Upper lobe of right lung (tissue), 1 donor: ENCODE measurements around the gene PCDHGA1. TPM values are rescaled to one million over a fixed set of nuclear protein-coding genes. Genes with fewer than 3 reads are reported as not detected.
A peak's percentile ranks its signal among the peaks of the same experiment; 100 is the strongest.

ENCODE experiments used
- ATAC-seq: fragments of 200-7000 bp; cut with Tn5 transposase; one replicate; pipeline ENCODE4 v1.9.1; 2020; ENCODE audit warnings: mild to moderate bottlenecking, moderate library complexity
- DNase-seq: peaks from one replicate; pipeline ENCODE4 v3.0.0-alpha.2; 2020
- H3K27ac ChIP-seq: fragments of 200-600 bp; one replicate; pipeline ENCODE4 v1.8.0; 2022
- H3K27me3 ChIP-seq: fragments of 200-600 bp; one replicate; pipeline ENCODE4 v1.8.0; 2022; ENCODE audit warnings: mild to moderate bottlenecking
- H3K36me3 ChIP-seq: fragments of 200-600 bp; one replicate; pipeline ENCODE4 v1.8.0; 2022
- H3K4me1 ChIP-seq: fragments of 200-600 bp; one replicate; pipeline ENCODE4 v1.8.0; 2022
- H3K4me3 ChIP-seq: fragments of 200-600 bp; one replicate; pipeline ENCODE4 v1.8.0; 2022; ENCODE audit warnings: mild to moderate bottlenecking
- H3K9me3 ChIP-seq: fragments of 200-600 bp; one replicate; pipeline ENCODE4 v1.8.0; 2022
- intact Hi-C: fragments of 100-400 bp; cut with DNase I; formaldehyde crosslinking; loops from one replicate; pipeline ENCODE4 v1.11.0; 2022
- total RNA-seq: library from RNA; stranded (reverse); fragmentation: NEBNext Ultra II Directional; extraction: Animal tissue kit (Norgen Biotek cat#: 25700); gene quantifications from one replicate; pipeline ENCODE4 v1.2.1, GENCODE V29; 2021
- TF ChIP-seq, protein P1 (sequence below): fragments of 200-600 bp; IDR thresholded peaks from one replicate; pipeline ENCODE4 v1.8.0; 2022; ENCODE audit warnings: antibody characterized with exemption
- donor health status: DM: no; HTN: yes; CAD: no; lungs with severe emphysema.

The PCDHGA1 gene
- total RNA-seq, 1 donor from 2014 or later = 0.46 TPM

DNA sequence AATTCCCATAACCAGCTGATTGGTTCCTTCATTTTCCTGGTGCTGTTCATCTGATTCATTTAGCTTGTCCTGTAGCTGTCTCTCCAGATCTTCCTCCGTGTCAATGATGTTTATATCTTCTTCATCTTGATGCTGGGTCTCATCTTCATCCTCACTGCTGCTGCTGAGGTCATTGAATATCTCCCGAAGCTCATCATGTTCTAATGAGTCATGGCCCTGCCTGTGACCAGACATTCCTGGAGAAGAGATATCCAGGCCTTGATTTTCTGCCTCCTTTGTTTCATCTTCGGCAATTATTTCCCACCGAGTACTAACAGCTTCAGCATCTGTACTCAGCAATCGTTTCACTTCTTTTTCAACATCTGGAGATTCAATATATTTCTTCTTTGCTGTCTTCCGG lies 11.1 kb upstream of the PCDHGA1 start:
- no peaks in the 10 kb centered on the region for H3K36me3 ChIP-seq
- H3K27ac ChIP-seq = no peak overlapping the region
- H3K4me3 ChIP-seq = peak overlapping the region; percentile 79
- ATAC-seq (no peak), DNase-seq (no peak)
- intact Hi-C loops = no loop called here
- H3K4me1 ChIP-seq = no peaks in the 10 kb centered on the region
- H3K9me3 ChIP-seq = peaks cover 61% of the 10 kb centered on the region
- H3K27me3 ChIP-seq = no peaks in the 10 kb centered on the region
- TF ChIP-seq, protein P1, sequence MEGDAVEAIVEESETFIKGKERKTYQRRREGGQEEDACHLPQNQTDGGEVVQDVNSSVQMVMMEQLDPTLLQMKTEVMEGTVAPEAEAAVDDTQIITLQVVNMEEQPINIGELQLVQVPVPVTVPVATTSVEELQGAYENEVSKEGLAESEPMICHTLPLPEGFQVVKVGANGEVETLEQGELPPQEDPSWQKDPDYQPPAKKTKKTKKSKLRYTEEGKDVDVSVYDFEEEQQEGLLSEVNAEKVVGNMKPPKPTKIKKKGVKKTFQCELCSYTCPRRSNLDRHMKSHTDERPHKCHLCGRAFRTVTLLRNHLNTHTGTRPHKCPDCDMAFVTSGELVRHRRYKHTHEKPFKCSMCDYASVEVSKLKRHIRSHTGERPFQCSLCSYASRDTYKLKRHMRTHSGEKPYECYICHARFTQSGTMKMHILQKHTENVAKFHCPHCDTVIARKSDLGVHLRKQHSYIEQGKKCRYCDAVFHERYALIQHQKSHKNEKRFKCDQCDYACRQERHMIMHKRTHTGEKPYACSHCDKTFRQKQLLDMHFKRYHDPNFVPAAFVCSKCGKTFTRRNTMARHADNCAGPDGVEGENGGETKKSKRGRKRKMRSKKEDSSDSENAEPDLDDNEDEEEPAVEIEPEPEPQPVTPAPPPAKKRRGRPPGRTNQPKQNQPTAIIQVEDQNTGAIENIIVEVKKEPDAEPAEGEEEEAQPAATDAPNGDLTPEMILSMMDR = no peak

- TF ChIP-seq, protein P1 = no peak
- Histone ChIP-seq H3K27ac (no peak overlapping the region), H3K4me1 (no peaks in the 10 kb centered on the region), H3K36me3 (no peaks in the 10 kb centered on the region), H3K4me3 (peak overlapping the region; percentile 79), H3K27me3 (no peaks in the 10 kb centered on the region), H3K9me3 (peaks cover 56% of the 10 kb centered on the region)
- DNase-seq = no peak
- intact Hi-C loops = no loop called here
- no peak for ATAC-seq
These were observed 10.6 kb upstream of the PCDHGA1 start for GRCh38 chr5:141319699-141320098.

DNA sequence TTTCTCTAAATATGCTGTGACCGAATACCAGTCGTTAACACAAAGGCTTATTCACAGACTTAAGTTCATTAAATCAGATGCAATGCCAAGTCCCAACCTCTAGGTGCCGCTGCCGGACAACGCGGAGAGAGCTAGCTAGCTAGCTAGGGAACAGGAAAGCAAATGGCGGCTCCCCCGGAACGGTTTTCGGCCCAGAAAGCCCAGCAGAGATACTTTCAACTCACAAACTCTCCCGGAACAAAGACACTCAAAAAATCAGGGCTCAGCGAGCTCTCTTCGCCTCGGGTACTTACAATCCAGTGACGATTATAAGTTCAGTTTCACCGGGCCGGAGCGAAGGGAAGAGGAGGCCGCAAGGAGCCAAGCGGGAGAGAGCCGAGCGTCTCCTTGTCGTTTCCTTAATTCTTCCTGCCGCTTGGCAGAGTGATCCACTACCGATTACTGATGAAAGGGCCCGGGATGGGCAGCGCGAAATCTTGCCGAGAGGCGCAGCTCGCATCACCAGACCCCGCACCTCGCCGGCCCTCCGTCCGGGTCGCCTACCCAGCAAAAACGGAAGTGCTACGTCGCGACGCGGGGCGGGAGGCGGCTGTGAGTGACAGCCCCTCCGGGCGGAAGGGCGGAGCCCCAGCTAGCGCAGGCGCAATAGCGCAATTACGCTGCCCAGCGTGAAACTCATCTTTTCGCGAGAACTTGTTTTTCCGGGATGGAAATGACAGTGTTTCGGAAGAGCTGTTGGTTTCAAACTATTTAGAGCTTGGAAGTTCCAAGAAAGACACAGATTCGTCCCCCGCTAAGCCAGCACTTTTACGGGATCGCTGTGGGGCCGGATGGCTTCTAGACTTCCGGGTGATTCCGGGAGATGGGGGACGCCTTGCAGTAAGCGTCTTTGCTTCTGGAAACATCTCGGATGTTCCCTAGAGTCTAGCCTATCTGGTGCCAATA lies 9.8 kb upstream of the PCDHGA1 start, which contains the start of gene TAF7:
TSS of gene TAF7 (minus strand) at position 560 of the 945 bp plus-strand sequence. CDS start 740 bp downstream, outside the sequence.
- Histone ChIP-seq H3K4me3 (peak within 1 kb of the TSS; percentile 79), H3K27ac (peak within 1 kb of the TSS; percentile 96), H3K9me3 (peaks cover 48% of the 10 kb centered on the region), H3K27me3 (no peaks in the 10 kb centered on the region), H3K4me1 (no peaks in the 10 kb centered on the region), H3K36me3 (no peaks in the 10 kb centered on the region)
- TF ChIP-seq, protein P1 = peak; percentile 80
- DNase-seq = peak; percentile 97
- intact Hi-C loops = no loop called here
- ATAC-seq = peak; percentile 99

- Histone ChIP-seq H3K36me3 (no peaks in the 10 kb centered on the region), H3K27ac (no peak overlapping the region), H3K27me3 (no peaks in the 10 kb centered on the region), H3K9me3 (peaks cover 30% of the 10 kb centered on the region), H3K4me3 (no peak overlapping the region), H3K4me1 (no peaks in the 10 kb centered on the region)
- intact Hi-C loops = no loop called here
- ATAC-seq (no peak), DNase-seq (no peak)
- TF ChIP-seq, protein P1 = no peak
These were observed 8.1 kb upstream of the PCDHGA1 start for GRCh38 chr5:141322261-141322660.

DNA sequence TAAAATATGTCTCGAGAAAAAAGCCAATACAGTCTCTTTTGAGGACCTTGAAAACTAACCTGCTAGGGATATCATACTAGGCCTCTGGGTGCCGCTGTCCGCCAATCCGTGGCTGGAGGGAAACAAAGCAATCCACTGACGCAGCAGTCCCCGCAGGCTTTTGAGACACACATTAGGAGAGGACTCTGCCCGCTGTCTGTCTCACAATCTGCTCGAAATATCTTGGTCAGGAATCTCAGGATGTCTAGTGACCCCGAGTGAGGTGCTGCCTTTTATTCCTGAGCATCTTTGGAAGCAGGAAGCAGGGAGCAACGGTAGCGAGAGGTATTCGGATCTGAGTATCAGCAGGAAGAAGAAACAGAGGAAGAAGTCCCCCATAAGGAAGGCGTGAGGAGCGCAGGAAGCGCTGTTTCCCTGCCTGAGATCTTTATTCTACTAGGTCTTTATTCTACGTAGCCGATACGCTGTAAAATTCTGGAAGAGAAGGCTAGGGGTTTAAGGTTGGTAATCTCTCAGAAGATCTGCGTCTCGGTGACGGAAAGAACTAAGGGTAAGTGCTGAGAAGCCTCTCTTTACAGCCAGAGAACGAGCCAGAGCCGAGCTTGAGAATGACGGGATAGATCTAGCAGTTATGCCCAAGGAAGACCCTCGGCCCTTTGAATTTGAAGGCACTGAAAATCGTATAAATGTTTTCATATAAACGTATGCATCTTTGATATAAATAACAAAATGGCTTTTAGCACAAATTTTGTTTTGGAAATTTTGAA lies 4.0 kb upstream of the PCDHGA1 start:
- Histone ChIP-seq H3K9me3 (peaks cover 2% of the 10 kb centered on the region), H3K36me3 (no peaks in the 10 kb centered on the region), H3K27ac (no peak overlapping the region), H3K4me3 (peak overlapping the region; percentile 43), H3K4me1 (no peaks in the 10 kb centered on the region), H3K27me3 (peaks cover 3% of the 10 kb centered on the region)
- intact Hi-C loops = no loop called here
- ATAC-seq = peak; percentile 90
- peak; percentile 73 for DNase-seq
- TF ChIP-seq, protein P1 = peak; percentile 47
